Uterus (tissue), 2 donors: Measurements from ENCODE around the gene DENND1A.

Source experiments
- CTCF ChIP-seq, 4 experiments: fragments of 200-600 bp in 2 of 4; fragments of 450-650 bp in 2 of 4; sonication (generic) in 2 of 4; IDR thresholded peaks; one replicate each; pipeline ENCODE4 v1.5.1; 2016 to 2019; ENCODE audit warnings: antibody characterized with exemption in 4 of 4, mild to moderate bottlenecking in 2 of 4, moderate library complexity in 1 of 4
- POLR2A ChIP-seq, 2 donors: fragments of 450-650 bp; IDR thresholded peaks; one replicate each; pipeline ENCODE4 v1.6.1; 2016; ENCODE audit warnings: antibody characterized with exemption in 2 of 2, mild to moderate bottlenecking in 1 of 2, moderate library complexity in 1 of 2

- TF ChIP-seq CTCF (IDR thresholded peaks at IDR 0.05): no peak
- TF ChIP-seq POLR2A (IDR thresholded peaks at IDR 0.05): no peak
These were observed 343.7 kb downstream of the DENND1A start for GRCh38 chr9:123586275-123586674.
